GM12878 (cell line): ENCODE measurements around the gene CINP. TPM values are rescaled to one million over a fixed set of nuclear protein-coding genes. Genes with fewer than 3 reads are reported as not detected.

Experiments
- ATAC-seq: fragments of 200-7000 bp; cut with Tn5 transposase; 3 replicates; pipeline ENCODE4 v1.9.1; 2020; ENCODE audit warnings: mild to moderate bottlenecking, moderate library complexity
- BruUV-seq: library from RNA; stranded (reverse); fragments of 400-500 nt; replicated peaks from 2 replicates; lab custom pipeline; 2021; lab: Mats Ljungman, UMichigan
- CTCF ChIA-PET: fragments of 300-600 bp; sonication (Branson Sonifier 250); formaldehyde crosslinking; extraction: SDS; loops from one replicate; lab custom pipeline; 2021; ENCODE audit warnings: inconsistent platforms; lab: Yijun Ruan, JAX
- POLR2A ChIA-PET: fragments of 350-600 bp; formaldehyde crosslinking; extraction: SDS; loops from one replicate; lab custom pipeline; 2021; ENCODE audit warnings: inconsistent platforms; lab: Charles Lee
- RAD21 ChIA-PET: fragments of 300-600 bp; sonication (Branson Sonifier 250); formaldehyde crosslinking; loops from one replicate; lab custom pipeline; 2023; ENCODE audit warnings: antibody characterized with exemption; ENCODE audit not compliant: unreplicated experiment; lab: Charles Lee
- SMC1A ChIA-PET: fragments of 300-600 bp; sonication (Branson Sonifier 250); formaldehyde crosslinking; loops from one replicate; lab custom pipeline; 2023; ENCODE audit not compliant: unreplicated experiment, uncharacterized antibody; lab: Charles Lee
- DNase-seq: peaks from one replicate; pipeline ENCODE4 v3.0.0-alpha.2; 2011; ENCODE audit warnings: low read depth, low spot score
- FAIRE-seq: peaks from 3 replicates; lab custom pipeline; 2011; peaks lifted over from hg19 to GRCh38; lab: Jason Lieb, UNC
- H2AFZ ChIP-seq: 2 replicates; pipeline ENCODE4 v1.6.0; 2011; ENCODE audit warnings: low read depth, low read length, control low read depth; ENCODE audit not compliant: control insufficient read depth
- H3K27ac ChIP-seq: 2 replicates; pipeline ENCODE4 v1.5.1; 2011; ENCODE audit warnings: control low read depth; ENCODE audit not compliant: control insufficient read depth, insufficient read depth
- H3K27me3 ChIP-seq, 2 experiments: replicated peaks in 1 of 2; 2 replicates each; pipeline versions ENCODE4 v1.6.0 to v1.6.1; 2011; ENCODE audit warnings: low read length in 1 of 2; ENCODE audit not compliant: control insufficient read depth in 2 of 2, insufficient read depth in 2 of 2
- H3K36me3 ChIP-seq, 2 experiments: 2 replicates each; pipeline ENCODE4 v1.5.1; 2011; ENCODE audit warnings: low read length in 1 of 2; ENCODE audit not compliant: control insufficient read depth in 2 of 2, insufficient read depth in 2 of 2
- H3K4me1 ChIP-seq: 2 replicates; pipeline ENCODE4 v1.6.1; 2011; ENCODE audit warnings: mild to moderate bottlenecking, low read length, moderate library complexity, mixed read lengths; ENCODE audit not compliant: control insufficient read depth, insufficient read depth
- H3K4me2 ChIP-seq: 2 replicates; pipeline ENCODE4 v1.6.0; 2011; ENCODE audit warnings: control low read depth; ENCODE audit not compliant: control insufficient read depth, insufficient read depth
- H3K4me3 ChIP-seq: fragments of 200-600 bp; sonication (generic); 2 replicates; pipeline ENCODE4 v1.5.1; 2016
- H3K79me2 ChIP-seq: 2 replicates; pipeline ENCODE4 v1.6.0; 2011; ENCODE audit warnings: low read length; ENCODE audit not compliant: control insufficient read depth, insufficient read depth
- H3K9ac ChIP-seq: 2 replicates; pipeline ENCODE4 v1.8.0; 2011; ENCODE audit warnings: low read length, control low read depth, mixed read lengths; ENCODE audit not compliant: control insufficient read depth, insufficient read depth
- H3K9me3 ChIP-seq: replicated peaks from 3 replicates; pipeline ENCODE4 v1.5.1; 2011; ENCODE audit warnings: mild to moderate bottlenecking, low read length; ENCODE audit not compliant: control insufficient read depth, insufficient read depth
- H4K20me1 ChIP-seq: 2 replicates; pipeline ENCODE4 v1.6.0; 2011; ENCODE audit not compliant: control insufficient read depth, insufficient read depth
- ATF2 ChIP-seq: IDR thresholded peaks from 2 replicates; pipeline ENCODE4 v1.6.1; 2012; ENCODE audit warnings: low read length, inconsistent platforms
- CTCF ChIP-seq, 3 experiments: IDR thresholded peaks in 2 of 3; conservative IDR thresholded peaks in 1 of 3; 2 replicates each; pipeline ENCODE4 v1.5.1; 2011; ENCODE audit warnings: low read depth in 3 of 3, low read length in 3 of 3, mild to moderate bottlenecking in 3 of 3, control low read depth in 2 of 3, moderate library complexity in 2 of 3, inconsistent platforms in 1 of 3, mixed read lengths in 1 of 3; ENCODE audit not compliant: control insufficient read depth in 2 of 3, insufficient read depth in 1 of 3; ENCODE audit errors: extremely low read depth in 1 of 3
- GABPA ChIP-seq: IDR thresholded peaks from 2 replicates; pipeline ENCODE4 v1.6.1; 2014; ENCODE audit warnings: antibody characterized with exemption, low read depth, mild to moderate bottlenecking, inconsistent platforms
- KAT2A ChIP-seq: conservative IDR thresholded peaks from 2 replicates; pipeline ENCODE4 v1.6.1; 2011; ENCODE audit warnings: low read depth, low read length; ENCODE audit not compliant: control insufficient read depth
- LARP7 ChIP-seq: fragments of 450-650 bp; IDR thresholded peaks from 2 replicates; pipeline ENCODE4 v1.6.1; 2017; ENCODE audit warnings: mild to moderate bottlenecking
- MTA3 ChIP-seq: IDR thresholded peaks from 2 replicates; pipeline ENCODE4 v1.6.1; 2012; ENCODE audit warnings: low read length, inconsistent platforms, borderline replicate concordance
- NFYB ChIP-seq: IDR thresholded peaks from 2 replicates; pipeline ENCODE4 v1.6.1; 2011; ENCODE audit warnings: low read depth, mild to moderate bottlenecking, low read length, improper control_type of control experiment, moderate library complexity; ENCODE audit not compliant: insufficient read depth
- PML ChIP-seq: IDR thresholded peaks from 2 replicates; pipeline ENCODE4 v1.6.1; 2012; ENCODE audit warnings: low read length, inconsistent platforms
- RAD21 ChIP-seq: IDR thresholded peaks from 2 replicates; pipeline ENCODE4 v1.6.1; 2011; ENCODE audit warnings: mild to moderate bottlenecking, low read depth, low read length, moderate library complexity; ENCODE audit not compliant: insufficient read depth
- SMC3 ChIP-seq: IDR thresholded peaks from 2 replicates; pipeline ENCODE4 v1.6.1; 2011; ENCODE audit warnings: low read length, improper control_type of control experiment, borderline replicate concordance
- TAF1 ChIP-seq: IDR thresholded peaks from 2 replicates; pipeline ENCODE4 v1.6.1; 2011; ENCODE audit warnings: mild to moderate bottlenecking, low read depth, low read length, borderline replicate concordance
- WGBS: methylation state at CpG from one replicate; pipeline ENCODE4 v1.1.6; 2016; ENCODE audit warnings: low lambda C conversion rate; ENCODE audit not compliant: insufficient replicate concordance, insufficient coverage; ENCODE audit errors: missing lambda C conversion rate; 5-methylcytosine and 5-hydroxymethylcytosine counted together
- in situ Hi-C: fragments of 300-500 bp; cut with MboI; formaldehyde crosslinking; loops from 9 replicates; pipeline ENCODE4 v1.14.3; 2018; ENCODE audit warnings: mixed read lengths
- intact Hi-C: fragments of 100-400 bp; cut with micrococcal nuclease; formaldehyde crosslinking; loops from one replicate; pipeline ENCODE4 v1.14.2; 2022; ENCODE audit not compliant: unreplicated experiment
- polyA plus RNA-seq, 11 experiments: library from polyadenylated mRNA; depleted of rRNA in 4 of 11; unstranded in 6 of 11; stranded (reverse) in 5 of 11; fragments of >200 nt; fragmentation: Nextera tagmentation in 4 of 11; fragmentation: Illumina TruSeq in 1 of 11; extraction: Ambion mirVana in 4 of 11; extraction: Trizol in 1 of 11; gene quantifications; 1 replicate in 1 of 11; 2 replicates in 10 of 11; pipeline versions ENCODE4 v1.2.1 to v1.2.3, GENCODE V29; 2011 to 2016; ENCODE audit warnings: inconsistent platforms in 2 of 11, missing spikeins in 2 of 11, low read depth in 1 of 11
- total RNA-seq, 4 experiments: library from RNA; depleted of rRNA in 3 of 4; stranded (reverse); fragments of >200 nt in 3 of 4; fragmentation: Illumina TruSeq in 1 of 4; extraction: Trizol in 1 of 4; gene quantifications; 2 replicates each; pipeline versions ENCODE4 v1.2.1 to v1.2.3, GENCODE V29; 2013 to 2021

CINP gene
- total and polyA plus RNA-seq, 10 of the 15 experiments (the other 5 are each of a cell fraction or from before 2014, with no cell fraction given) = 45.4 to 73.3 (median 52.9) TPM

GRCh38 chr14:102323102-102323501, 39.6 kb downstream of the CINP start:
- no peak overlapping the region for H3K27ac ChIP-seq
- intact Hi-C loops (no loop called here), in situ Hi-C loops (loop anchor here (25.0 kb wide), 1 partner anchor 561 kb away; the partner anchor contains the start of gene PPP2R5C)
- no peaks in the 10 kb centered on the region for H3K27me3 ChIP-seq
- no peak overlapping the region for H3K4me2 ChIP-seq
- DNase-seq (no peak), FAIRE-seq (peak; percentile 76), ATAC-seq (peak; percentile 69)
- H3K4me3 ChIP-seq = no peak overlapping the region
- peaks cover 0 to 3% of the 10 kb centered on the region in 2 experiments; a peak in 1 of 4 replicates for H3K36me3 ChIP-seq
- ChIA-PET RAD21 (no interaction called here), POLR2A (no interaction called here), SMC1A (interaction anchor here (1.2 kb wide), 1 partner anchor 356 kb away, joined by 3 read pairs; no protein-coding TSS in a partner anchor), CTCF (no interaction called here)
- peaks cover 13% of the 10 kb centered on the region for H3K4me1 ChIP-seq
- H2AFZ ChIP-seq = no peak overlapping the region
- TF ChIP-seq KAT2A = no peak
- TF ChIP-seq RAD21 = 0 out of 2 replicates have a peak, but pooled peaks have one; percentile 20
- TF ChIP-seq MTA3 = no peak
- no peak for TF ChIP-seq LARP7
- TF ChIP-seq TAF1 = no peak
- peak; percentile 31; the same call in 1 of the 2 replicates for TF ChIP-seq SMC3
- no peak for TF ChIP-seq GABPA
- no peak for TF ChIP-seq ATF2
- peak; percentile 56 to 75 (median 58); a peak in 5 of 6 replicates for TF ChIP-seq CTCF (IDR thresholded peaks at IDR 0.05 in 2 of 3, conservative IDR thresholded peaks at IDR 0.05 in 1 of 3; ENCODE audit: control insufficient read depth in 2 of 3, extremely low read depth in 1 of 3, insufficient read depth in 1 of 3, low read depth in 3 of 3, low read length in 3 of 3)
- no peak for TF ChIP-seq NFYB
- no peak for TF ChIP-seq PML
- H4K20me1 ChIP-seq = no peaks in the 10 kb centered on the region
- H3K9me3 ChIP-seq = no peaks in the 10 kb centered on the region
- no TSS peak for BruUV-seq
- 35% methylated on average over 8 of the region's 8 CpGs for WGBS
- peaks cover 14% of the 10 kb centered on the region for H3K79me2 ChIP-seq
- no peak overlapping the region for H3K9ac ChIP-seq
